Lower lobe of right lung (tissue), 2 donors: ENCODE measurements around the gene TTPAL. TPM values are rescaled to one million over a fixed set of nuclear protein-coding genes. Genes with fewer than 3 reads are reported as not detected.

Experiments used
- ATAC-seq, 2 donors: fragments of 200-7000 bp; cut with Tn5 transposase; one replicate each; pipeline ENCODE4 v1.9.1; 2020 to 2022; ENCODE audit warnings: mild to moderate bottlenecking in 2 of 2, moderate library complexity in 2 of 2
- DNase-seq: peaks from one replicate; pipeline ENCODE4 v3.0.0-alpha.2; 2020
- H3K27ac ChIP-seq: fragments of 200-600 bp; one replicate; pipeline ENCODE4 v1.8.0; 2022
- H3K27me3 ChIP-seq: fragments of 200-600 bp; one replicate; pipeline ENCODE4 v1.8.0; 2022; ENCODE audit warnings: low read depth
- H3K36me3 ChIP-seq: fragments of 200-600 bp; one replicate; pipeline ENCODE4 v1.8.0; 2022; ENCODE audit warnings: mild to moderate bottlenecking
- H3K4me1 ChIP-seq: fragments of 200-600 bp; one replicate; pipeline ENCODE4 v1.8.0; 2022
- H3K4me3 ChIP-seq: fragments of 200-600 bp; one replicate; pipeline ENCODE4 v1.8.0; 2022; ENCODE audit warnings: mild to moderate bottlenecking
- H3K9me3 ChIP-seq: fragments of 200-600 bp; one replicate; pipeline ENCODE4 v1.8.0; 2022
- intact Hi-C: fragments of 100-400 bp; cut with DNase I; formaldehyde crosslinking; loops from one replicate; pipeline ENCODE4 v1.11.0; 2022
- total RNA-seq: library from RNA; stranded (reverse); fragmentation: NEBNext Ultra II Directional; extraction: Animal tissue kit (Norgen Biotek cat#: 25700); gene quantifications from one replicate; pipeline ENCODE4 v1.2.1, GENCODE V29; 2021
- TF ChIP-seq, protein P1 (sequence below): fragments of 200-600 bp; IDR thresholded peaks from one replicate; pipeline ENCODE4 v1.8.0; 2022; ENCODE audit warnings: antibody characterized with exemption, mild to moderate bottlenecking
- donor health status: DM: no; HTN: yes; CAD: no; lungs with severe emphysema.

The TTPAL gene
- total RNA-seq, 1 donor from 2014 or later, result 9.6 TPM

DNA sequence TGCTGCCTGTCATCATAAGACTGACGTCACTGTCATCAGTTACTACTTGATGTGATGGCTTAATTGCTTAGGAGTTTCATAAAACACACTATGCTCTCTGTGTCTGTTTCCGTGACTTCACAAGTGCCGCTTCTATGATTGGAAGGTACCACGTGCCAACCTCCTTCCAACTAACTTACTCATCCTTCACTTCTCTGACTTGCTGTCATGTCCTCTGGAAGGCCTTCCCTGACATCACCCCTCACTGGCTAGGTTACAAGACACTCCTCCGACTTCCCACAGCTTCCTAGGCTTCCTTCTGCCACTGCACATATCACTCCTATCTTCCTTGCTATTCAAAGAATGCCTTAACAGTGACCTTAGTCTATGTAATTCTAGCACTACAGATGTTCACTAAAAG, 25.8 kb downstream of the TTPAL start:
- ATAC-seq, result no peak

DNA sequence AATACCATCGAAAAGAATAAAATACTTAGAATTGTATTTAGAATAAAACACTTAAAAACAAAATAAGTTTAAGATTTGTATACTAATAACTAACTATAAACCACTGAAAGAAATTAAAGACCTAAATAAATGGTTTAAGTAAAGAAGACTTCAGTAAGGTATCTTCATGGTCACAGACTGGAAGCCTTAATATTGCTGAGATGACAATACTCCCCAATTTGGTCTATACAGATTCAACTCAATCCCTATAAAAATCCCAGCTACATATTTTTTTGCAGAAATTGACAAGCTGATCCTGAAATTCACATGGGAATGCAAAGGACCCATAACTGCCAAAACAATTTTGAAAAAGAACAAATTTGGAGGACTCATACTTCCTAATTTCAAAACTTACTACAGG, 27.3 kb downstream of the TTPAL start:
- TF ChIP-seq, protein P1, sequence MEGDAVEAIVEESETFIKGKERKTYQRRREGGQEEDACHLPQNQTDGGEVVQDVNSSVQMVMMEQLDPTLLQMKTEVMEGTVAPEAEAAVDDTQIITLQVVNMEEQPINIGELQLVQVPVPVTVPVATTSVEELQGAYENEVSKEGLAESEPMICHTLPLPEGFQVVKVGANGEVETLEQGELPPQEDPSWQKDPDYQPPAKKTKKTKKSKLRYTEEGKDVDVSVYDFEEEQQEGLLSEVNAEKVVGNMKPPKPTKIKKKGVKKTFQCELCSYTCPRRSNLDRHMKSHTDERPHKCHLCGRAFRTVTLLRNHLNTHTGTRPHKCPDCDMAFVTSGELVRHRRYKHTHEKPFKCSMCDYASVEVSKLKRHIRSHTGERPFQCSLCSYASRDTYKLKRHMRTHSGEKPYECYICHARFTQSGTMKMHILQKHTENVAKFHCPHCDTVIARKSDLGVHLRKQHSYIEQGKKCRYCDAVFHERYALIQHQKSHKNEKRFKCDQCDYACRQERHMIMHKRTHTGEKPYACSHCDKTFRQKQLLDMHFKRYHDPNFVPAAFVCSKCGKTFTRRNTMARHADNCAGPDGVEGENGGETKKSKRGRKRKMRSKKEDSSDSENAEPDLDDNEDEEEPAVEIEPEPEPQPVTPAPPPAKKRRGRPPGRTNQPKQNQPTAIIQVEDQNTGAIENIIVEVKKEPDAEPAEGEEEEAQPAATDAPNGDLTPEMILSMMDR, result no peak
- Histone ChIP-seq H3K4me3 (no peak overlapping the region), H3K4me1 (no peaks in the 10 kb centered on the region), H3K36me3 (peaks cover 100% of the 10 kb centered on the region), H3K27me3 (no peaks in the 10 kb centered on the region), H3K9me3 (no peaks in the 10 kb centered on the region), H3K27ac (no peak overlapping the region)
- DNase-seq (no peak), ATAC-seq (no peak)
- intact Hi-C loops, result no loop called here

More for the DNA sequence above, 25.8 kb downstream of the TTPAL start:
- Histone ChIP-seq H3K27me3 (no peaks in the 10 kb centered on the region), H3K4me1 (no peaks in the 10 kb centered on the region), H3K36me3 (peaks cover 100% of the 10 kb centered on the region), H3K27ac (no peak overlapping the region), H3K9me3 (no peaks in the 10 kb centered on the region), H3K4me3 (no peak overlapping the region)
- no peak for DNase-seq
- TF ChIP-seq, protein P1, result no peak
- intact Hi-C loops, result no loop called here

DNA sequence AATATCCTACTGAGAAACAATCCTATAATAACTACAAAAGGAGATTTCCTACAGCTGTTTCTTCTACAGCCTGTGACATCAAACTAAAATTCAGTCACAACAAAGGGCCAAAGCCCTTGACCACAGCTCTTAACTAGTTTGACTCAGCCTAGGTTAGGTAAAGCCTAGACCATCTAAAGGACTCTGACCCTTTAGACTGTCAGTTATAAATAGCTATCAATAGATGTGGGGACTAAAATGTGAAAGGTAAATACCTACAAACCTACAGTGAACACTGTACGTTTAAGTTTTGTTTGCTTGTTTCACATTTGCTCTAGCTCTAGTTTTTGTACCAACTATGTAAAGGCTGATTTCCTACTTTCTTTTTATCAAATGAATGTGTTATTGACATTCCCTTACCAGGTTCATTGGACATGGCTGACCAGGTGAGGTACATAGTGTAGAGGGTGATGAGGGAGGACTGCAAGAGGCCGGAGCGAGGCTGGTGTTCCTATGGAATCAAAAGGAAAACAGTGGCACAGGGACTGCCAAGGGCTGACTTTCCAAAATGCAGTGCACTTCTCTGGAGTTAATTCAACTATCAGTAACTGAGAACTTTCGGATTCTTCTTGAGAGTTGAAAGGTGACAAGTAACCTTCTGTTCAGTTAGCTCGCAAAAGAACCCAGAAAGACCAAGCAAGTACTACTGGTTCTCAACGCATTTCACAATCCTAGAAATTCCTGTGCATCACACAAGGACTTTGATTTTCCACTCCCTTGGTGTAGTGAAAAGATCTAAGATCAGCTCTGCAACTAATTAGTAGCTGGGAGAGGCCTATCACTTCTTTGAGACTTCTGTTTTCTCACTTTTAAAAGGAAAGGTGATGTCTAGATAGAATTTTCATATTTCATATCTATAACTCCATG, 29.0 kb downstream of the TTPAL start:
- Histone ChIP-seq H3K4me3 (no peak overlapping the region), H3K9me3 (no peaks in the 10 kb centered on the region), H3K4me1 (no peaks in the 10 kb centered on the region), H3K36me3 (peaks cover 100% of the 10 kb centered on the region), H3K27ac (no peak overlapping the region), H3K27me3 (no peaks in the 10 kb centered on the region)
- DNase-seq, result no peak
- ATAC-seq, result no peak
- TF ChIP-seq, protein P1, result no peak
- intact Hi-C loops, result no loop called here

DNA sequence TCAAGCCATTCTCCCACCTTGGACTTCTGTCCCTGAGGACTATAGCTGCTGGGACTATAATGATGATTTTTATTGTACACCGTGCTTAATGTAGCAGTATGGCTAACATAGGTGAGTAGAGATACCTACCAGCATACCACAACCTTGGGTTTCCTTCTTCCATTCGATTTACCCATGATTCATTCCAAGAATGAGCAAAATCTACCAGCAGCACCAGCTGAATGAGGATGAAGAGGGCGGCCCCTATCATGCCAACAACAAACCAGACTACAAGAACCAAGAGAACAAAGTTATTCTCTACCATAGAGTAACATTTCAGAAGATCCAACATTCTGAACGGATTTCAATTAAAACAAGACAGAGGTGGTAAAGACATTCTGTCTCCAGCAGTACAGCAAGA, 34.1 kb downstream of the TTPAL start:
- H3K36me3 ChIP-seq, result peaks cover 95% of the 10 kb centered on the region
- no peaks in the 10 kb centered on the region for H3K27me3 ChIP-seq
- H3K9me3 ChIP-seq, result no peaks in the 10 kb centered on the region
- no peak for DNase-seq
- no peak overlapping the region for H3K4me3 ChIP-seq
- ATAC-seq, result no peak
- H3K27ac ChIP-seq, result no peak overlapping the region
- intact Hi-C loops, result no loop called here
- TF ChIP-seq, protein P1, result no peak
- peaks cover 8% of the 10 kb centered on the region for H3K4me1 ChIP-seq

DNA sequence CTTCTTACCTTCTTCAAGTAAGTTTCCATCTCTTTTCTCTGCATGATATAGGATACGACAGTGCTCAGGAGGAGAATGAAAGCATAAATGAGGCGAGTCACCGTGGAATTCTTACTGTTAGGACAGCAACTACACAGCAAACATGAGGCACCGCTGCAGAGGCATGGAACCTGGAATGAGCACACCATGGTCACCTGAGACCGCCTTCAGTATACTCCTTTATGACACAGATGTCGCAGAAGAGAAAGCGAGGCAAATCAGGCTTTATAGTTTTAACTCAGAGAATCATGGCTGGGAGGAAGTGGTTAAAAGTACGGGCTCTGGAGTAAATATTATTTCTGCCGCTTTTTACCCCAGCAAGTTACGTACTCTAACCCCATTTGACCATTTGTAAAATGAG, 38.2 kb downstream of the TTPAL start:
- no peaks in the 10 kb centered on the region for H3K9me3 ChIP-seq
- TF ChIP-seq, protein P1, result no peak
- DNase-seq (no peak), ATAC-seq (no peak)
- H3K27me3 ChIP-seq, result no peaks in the 10 kb centered on the region
- H3K27ac ChIP-seq, result no peak overlapping the region
- peaks cover 39% of the 10 kb centered on the region for H3K4me1 ChIP-seq
- H3K36me3 ChIP-seq, result peaks cover 59% of the 10 kb centered on the region
- no peak overlapping the region for H3K4me3 ChIP-seq
- intact Hi-C loops, result no loop called here
